GM21447 (cell line): ENCODE data around the gene EFNB1.

Source experiments
- ATAC-seq: cut with Tn5 transposase; IDR thresholded peaks from one replicate; pipeline ENCODE4 v1.9.1; 2021; ENCODE audit not compliant: unreplicated experiment

EFNB1 gene

GRCh38 chrX:68880846-68881552 is 52.2 kb downstream of the EFNB1 start:
- no peak for ATAC-seq

- ATAC-seq = no peak
Measured at GRCh38 chrX:68881911-68882310, 53.1 kb downstream of the EFNB1 start.

- ATAC-seq = no peak
Measured at GRCh38 chrX:68883800-68884199, 55.0 kb downstream of the EFNB1 start.

GRCh38 chrX:68889249-68889648 is 60.4 kb downstream of the EFNB1 start:
- no peak for ATAC-seq
